Endothelial cell of umbilical vein (primary cell): ENCODE results near the gene SUCLG2. TPM values are rescaled to one million over a fixed set of nuclear protein-coding genes. Genes with fewer than 3 reads are reported as not detected.

Experiments used
- BruUV-seq: library from RNA; stranded (reverse); fragments of 400-500 nt; replicated peaks from 2 replicates; lab custom pipeline; 2021; lab: Mats Ljungman, UMichigan
- CTCF ChIA-PET: fragments of 300-600, 350-600 bp; sonication (Branson Sonifier 250); formaldehyde crosslinking; loops from one replicate; lab custom pipeline; 2021; ENCODE audit warnings: antibody characterized with exemption, inconsistent platforms; lab: Charles Lee
- POLR2A ChIA-PET: fragments of 300-600, 350-600 bp; sonication (Branson Sonifier 250); formaldehyde crosslinking; loops from one replicate; lab custom pipeline; 2021; ENCODE audit warnings: antibody characterized with exemption, inconsistent platforms; lab: Charles Lee
- DNase-seq: peaks from one replicate; pipeline ENCODE4 v3.0.0-alpha.2; 2011; ENCODE audit warnings: low read depth, low spot score
- FAIRE-seq: peaks from 2 replicates; lab custom pipeline; 2011; peaks lifted over from hg19 to GRCh38; lab: Jason Lieb, UNC
- H2AFZ ChIP-seq: 2 replicates; pipeline ENCODE4 v1.6.0; 2012; ENCODE audit warnings: low read depth, low read length, control low read depth, inconsistent platforms
- H3K27ac ChIP-seq: 2 replicates; pipeline ENCODE4 v1.5.1; 2011; ENCODE audit warnings: low read depth, mild to moderate bottlenecking, control low read depth, low read length, moderate library complexity; ENCODE audit not compliant: insufficient read depth
- H3K27me3 ChIP-seq, 2 experiments: 2 replicates each; pipeline versions ENCODE4 v1.6.0 to v1.6.1; 2011; ENCODE audit warnings: low read length in 2 of 2, mixed read lengths in 1 of 2; ENCODE audit not compliant: control insufficient read depth in 2 of 2, insufficient read depth in 2 of 2
- H3K36me3 ChIP-seq, 2 experiments: 2 replicates in 1 of 2; 3 replicates in 1 of 2; pipeline ENCODE4 v1.5.1; 2011; ENCODE audit warnings: low read length in 2 of 2, mild to moderate bottlenecking in 1 of 2, moderate library complexity in 1 of 2; ENCODE audit not compliant: control insufficient read depth in 2 of 2, insufficient read depth in 2 of 2; ENCODE audit errors: extremely low read depth in 1 of 2
- H3K4me1 ChIP-seq: 3 replicates; pipeline ENCODE4 v1.5.1; 2011; ENCODE audit warnings: mild to moderate bottlenecking, low read length; ENCODE audit not compliant: control insufficient read depth, insufficient read depth; ENCODE audit errors: extremely low read depth
- H3K4me2 ChIP-seq: 2 replicates; pipeline ENCODE4 v1.6.1; 2011; ENCODE audit warnings: low read length, control low read depth, mixed read lengths; ENCODE audit not compliant: insufficient read depth
- H3K4me3 ChIP-seq, 3 experiments: fragments of 200-600 bp in 1 of 3; sonication (generic), shearing (Covaris generic) in 1 of 3; replicated peaks in 1 of 3; 2 replicates each; pipeline ENCODE4 v1.5.1; 2011 to 2016; ENCODE audit warnings: control low read depth in 3 of 3, low read length in 3 of 3, mild to moderate bottlenecking in 2 of 3, inconsistent platforms in 1 of 3, low read depth in 1 of 3, moderate library complexity in 1 of 3; ENCODE audit not compliant: insufficient read depth in 1 of 3
- H3K79me2 ChIP-seq: 2 replicates; pipeline ENCODE4 v1.6.0; 2012; ENCODE audit warnings: low read length, inconsistent platforms; ENCODE audit not compliant: control insufficient read depth, insufficient read depth
- H3K9ac ChIP-seq: replicated peaks from 2 replicates; pipeline ENCODE3; 2011; ENCODE audit warnings: low read length, control low read depth; ENCODE audit not compliant: insufficient read depth; ENCODE audit errors: extremely low read depth
- H3K9me1 ChIP-seq: replicated peaks from 3 replicates; pipeline ENCODE4 v1.6.0; 2011; ENCODE audit warnings: mild to moderate bottlenecking, low read length; ENCODE audit not compliant: control insufficient read depth, insufficient read depth; ENCODE audit errors: extremely low read depth
- H3K9me3 ChIP-seq: replicated peaks from 2 replicates; pipeline ENCODE4 v1.5.1; 2012; ENCODE audit warnings: low read length, inconsistent platforms; ENCODE audit not compliant: control insufficient read depth, insufficient read depth
- H4K20me1 ChIP-seq: replicated peaks from 2 replicates; pipeline ENCODE3; 2011; ENCODE audit warnings: mild to moderate bottlenecking, low read length; ENCODE audit not compliant: control insufficient read depth, insufficient read depth; ENCODE audit errors: extremely low read depth
- EZH2 ChIP-seq: IDR thresholded peaks from 2 replicates; pipeline ENCODE4 v1.6.1; 2012; ENCODE audit warnings: borderline replicate concordance, low read depth, mild to moderate bottlenecking, moderate library complexity, low read length, inconsistent platforms; ENCODE audit not compliant: severe bottlenecking
- FOS ChIP-seq: IDR thresholded peaks from 2 replicates; pipeline ENCODE4 v1.6.1; 2011; ENCODE audit warnings: mild to moderate bottlenecking, low read length, moderate library complexity, borderline replicate concordance; ENCODE audit not compliant: insufficient read depth
- GATA2 ChIP-seq: IDR thresholded peaks from 2 replicates; pipeline ENCODE4 v1.7.0; 2011; ENCODE audit warnings: low read depth, mild to moderate bottlenecking, moderate library complexity, mixed read lengths, low read length; ENCODE audit not compliant: insufficient read length, insufficient read depth
- JUN ChIP-seq: IDR thresholded peaks from 2 replicates; pipeline ENCODE4 v1.6.1; 2011; ENCODE audit warnings: borderline replicate concordance, low read depth; ENCODE audit not compliant: insufficient read length, insufficient read depth
- MYC ChIP-seq: IDR thresholded peaks from one replicate; pipeline ENCODE4 v1.6.1; 2011; ENCODE audit warnings: mild to moderate bottlenecking, low read depth, low read length
- POLR2A ChIP-seq: IDR thresholded peaks from 2 replicates; pipeline ENCODE4 v1.6.1; 2012; ENCODE audit warnings: low read depth, mild to moderate bottlenecking, control low read depth, low read length
- POLR2AphosphoS5 ChIP-seq: IDR thresholded peaks from 2 replicates; pipeline ENCODE4 v1.6.1; 2012; ENCODE audit warnings: low read depth, mild to moderate bottlenecking, control low read depth, low read length, moderate library complexity; ENCODE audit not compliant: insufficient read depth
- dilution Hi-C: fragments of 300-500 bp; cut with MboI; formaldehyde crosslinking; loops from one replicate; pipeline ENCODE4 v1.15.0; 2019; ENCODE audit warnings: low sequenced_read_pairs; ENCODE audit not compliant: extremely low pct_ligation_motif_present
- intact Hi-C: fragments of 100-400 bp; cut with micrococcal nuclease; formaldehyde crosslinking; loops from one replicate; pipeline ENCODE4 v1.10.0; 2022
- polyA plus RNA-seq, 4 experiments: library from polyadenylated mRNA; depleted of rRNA in 3 of 4; stranded (reverse) in 3 of 4; unstranded in 1 of 4; fragments of >200 nt; gene quantifications; 2 replicates each; pipeline versions ENCODE4 v1.2.1 to v1.2.3, GENCODE V29; 2011 to 2012; ENCODE audit warnings: missing spikeins in 1 of 4
- total RNA-seq: library from RNA; stranded (reverse); gene quantifications from 2 replicates; pipeline ENCODE4 v1.2.3, GENCODE V29; 2021
- TF ChIP-seq, protein P1 (sequence below), 2 donors: IDR thresholded peaks; 1 replicate in 1 of 2; 2 replicates in 1 of 2; pipeline ENCODE4 v1.5.1; 2011; ENCODE audit warnings: low read length in 2 of 2, mild to moderate bottlenecking in 2 of 2, moderate library complexity in 2 of 2, control low read depth in 1 of 2, inconsistent platforms in 1 of 2, low read depth in 1 of 2; ENCODE audit not compliant: insufficient read depth in 1 of 2; ENCODE audit errors: extremely low read depth in 1 of 2
- TF ChIP-seq, protein P2 (sequence below): IDR thresholded peaks from 2 replicates; pipeline ENCODE4 v1.6.1; 2011; ENCODE audit not compliant: insufficient read depth, insufficient read length

The SUCLG2 gene
- total and polyA plus RNA-seq, 2 donors (not counting 3 experiments of a cell fraction or from before 2014, with no cell fraction given): 8.1 to 38.3 TPM

- Histone ChIP-seq H4K20me1 (no peaks in the 10 kb centered on the region), H3K36me3 (peaks cover 0 to 3% of the 10 kb centered on the region in 2 experiments), H3K4me1 (no peaks in the 10 kb centered on the region), H2AFZ (no peak overlapping the region), H3K9ac (no peak overlapping the region), H3K4me2 (no peak overlapping the region), H3K27me3 (no peaks in the 10 kb centered on the region), H3K9me3 (no peaks in the 10 kb centered on the region), H3K4me3 (no peak overlapping the region), H3K9me1 (no peaks in the 10 kb centered on the region), H3K27ac (no peak overlapping the region), H3K79me2 (peaks cover 15% of the 10 kb centered on the region)
- ChIA-PET CTCF (interaction anchor here (0.8 kb wide), 1 partner anchor 8 kb away, joined by 3 read pairs; no protein-coding TSS in a partner anchor), POLR2A (no interaction called here)
- BruUV-seq: no TSS peak
- dilution Hi-C loops (no loop called here), intact Hi-C loops (no loop called here)
- TF ChIP-seq GATA2: no peak
- TF ChIP-seq, protein P1, sequence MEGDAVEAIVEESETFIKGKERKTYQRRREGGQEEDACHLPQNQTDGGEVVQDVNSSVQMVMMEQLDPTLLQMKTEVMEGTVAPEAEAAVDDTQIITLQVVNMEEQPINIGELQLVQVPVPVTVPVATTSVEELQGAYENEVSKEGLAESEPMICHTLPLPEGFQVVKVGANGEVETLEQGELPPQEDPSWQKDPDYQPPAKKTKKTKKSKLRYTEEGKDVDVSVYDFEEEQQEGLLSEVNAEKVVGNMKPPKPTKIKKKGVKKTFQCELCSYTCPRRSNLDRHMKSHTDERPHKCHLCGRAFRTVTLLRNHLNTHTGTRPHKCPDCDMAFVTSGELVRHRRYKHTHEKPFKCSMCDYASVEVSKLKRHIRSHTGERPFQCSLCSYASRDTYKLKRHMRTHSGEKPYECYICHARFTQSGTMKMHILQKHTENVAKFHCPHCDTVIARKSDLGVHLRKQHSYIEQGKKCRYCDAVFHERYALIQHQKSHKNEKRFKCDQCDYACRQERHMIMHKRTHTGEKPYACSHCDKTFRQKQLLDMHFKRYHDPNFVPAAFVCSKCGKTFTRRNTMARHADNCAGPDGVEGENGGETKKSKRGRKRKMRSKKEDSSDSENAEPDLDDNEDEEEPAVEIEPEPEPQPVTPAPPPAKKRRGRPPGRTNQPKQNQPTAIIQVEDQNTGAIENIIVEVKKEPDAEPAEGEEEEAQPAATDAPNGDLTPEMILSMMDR (IDR thresholded peaks at IDR 0.05; ENCODE audit: extremely low read depth in 1 of 2, insufficient read depth in 1 of 2, low read depth in 1 of 2, low read length in 2 of 2): no peak
- TF ChIP-seq FOS: no peak
- TF ChIP-seq EZH2: no peak
- TF ChIP-seq POLR2A: no peak
- TF ChIP-seq JUN: no peak
- TF ChIP-seq, protein P2, sequence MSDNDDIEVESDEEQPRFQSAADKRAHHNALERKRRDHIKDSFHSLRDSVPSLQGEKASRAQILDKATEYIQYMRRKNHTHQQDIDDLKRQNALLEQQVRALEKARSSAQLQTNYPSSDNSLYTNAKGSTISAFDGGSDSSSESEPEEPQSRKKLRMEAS: no peak
- TF ChIP-seq MYC: no peak
- TF ChIP-seq POLR2AphosphoS5: no peak
- DNase-seq (no peak), FAIRE-seq (no peak)
Observed at GRCh38 chr3:67640023-67640660, 14.3 kb downstream of the SUCLG2 start.
